GM15510 (cell line): Measurements from ENCODE around the gene NDFIP2.

Experiments
- POLR2A ChIP-seq: IDR thresholded peaks from 3 replicates; pipeline ENCODE4 v1.6.1; 2011; ENCODE audit warnings: borderline replicate concordance; ENCODE audit not compliant: insufficient read length; ENCODE audit errors: extremely low read depth

NDFIP2 gene

DNA sequence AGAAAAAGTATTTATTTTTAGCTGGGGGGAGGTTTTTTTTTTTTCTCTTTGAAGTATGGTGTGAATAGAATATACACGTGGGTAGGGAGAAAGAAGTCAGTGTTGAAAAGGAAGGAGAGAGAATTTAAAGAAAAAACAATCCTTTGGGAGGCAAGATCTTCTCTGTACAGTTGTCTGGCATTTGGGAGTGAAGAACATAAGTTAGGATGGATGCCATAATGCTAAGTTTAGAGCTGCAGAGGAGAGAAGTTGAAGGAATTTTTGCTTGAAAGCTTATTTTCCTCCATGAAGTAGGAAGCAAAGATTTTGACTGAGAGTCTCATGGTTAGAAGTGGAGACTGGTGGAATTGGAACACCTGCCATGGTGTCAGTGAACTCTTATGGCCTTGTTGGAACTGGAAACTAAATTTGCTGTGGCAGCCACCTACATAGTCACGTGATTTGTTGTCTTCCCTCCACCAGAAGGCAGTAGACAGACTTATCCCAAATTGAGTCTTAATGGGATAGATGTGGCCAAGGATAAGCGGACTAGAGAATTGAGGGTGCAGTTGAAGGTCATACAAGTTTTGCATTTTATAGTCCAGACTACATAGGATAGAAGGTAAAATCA, 22.0 kb downstream of the NDFIP2 start:
- no peak for TF ChIP-seq POLR2A

DNA sequence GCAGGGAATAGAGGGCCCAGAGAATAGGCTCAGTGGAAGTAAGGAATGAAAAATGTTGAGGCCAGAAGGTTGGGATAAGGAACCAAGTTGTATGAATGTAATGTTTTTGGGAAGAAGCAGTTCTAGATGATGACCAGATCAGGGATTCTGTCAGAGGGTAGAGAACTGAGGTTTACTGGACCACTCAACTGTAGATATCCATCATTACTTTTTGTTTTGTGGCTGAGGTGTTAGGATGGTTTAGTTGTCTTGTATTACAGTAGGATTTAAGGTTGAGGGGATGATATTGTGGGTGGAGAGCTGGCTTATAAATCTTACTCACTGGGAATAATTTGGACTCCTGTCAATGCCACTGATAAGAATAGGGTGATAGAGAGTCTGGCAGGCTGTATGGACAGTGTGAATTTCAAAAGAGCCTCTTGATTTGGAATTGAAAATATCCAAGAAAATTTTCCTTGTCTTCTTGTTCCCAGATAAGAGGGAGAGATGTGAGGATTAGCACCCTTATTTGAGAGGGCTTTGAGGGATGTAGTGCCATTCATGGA, 22.6 kb downstream of the NDFIP2 start:
- TF ChIP-seq POLR2A = no peak

DNA sequence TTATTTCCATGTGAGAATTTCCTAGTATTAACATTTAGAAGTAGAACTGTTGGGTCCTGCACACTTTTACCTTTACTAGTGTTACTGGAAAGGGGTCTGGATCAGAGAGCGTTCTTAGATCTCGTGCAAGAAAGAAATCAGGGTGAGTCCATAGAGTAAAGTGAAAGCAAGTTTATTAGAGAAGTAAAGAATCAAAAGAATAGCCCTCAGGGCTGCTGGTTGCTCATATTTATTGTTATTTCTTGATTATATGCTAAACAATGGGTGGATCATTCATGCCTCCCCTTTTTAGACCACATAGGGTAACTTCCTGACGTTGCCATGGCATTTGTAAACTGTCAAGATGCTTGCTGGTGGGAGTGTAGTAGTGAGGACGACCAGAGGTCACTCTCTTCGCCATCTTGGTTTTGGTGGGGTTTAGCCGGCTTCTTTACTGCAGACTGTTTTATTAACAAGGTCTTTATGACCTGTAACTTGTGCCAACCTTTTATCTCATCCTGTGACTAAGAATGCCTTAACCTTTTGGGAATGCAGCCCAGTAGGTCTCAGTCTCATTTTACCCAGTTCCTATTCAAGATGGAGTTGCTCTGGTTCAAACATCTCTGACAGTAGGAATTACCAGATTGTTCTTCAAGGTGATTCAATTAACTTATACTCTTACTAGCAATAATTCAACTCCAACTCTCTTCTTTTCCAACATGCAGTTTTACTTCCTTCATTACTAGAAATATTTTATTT, 27.4 kb downstream of the NDFIP2 start:
- TF ChIP-seq POLR2A = no peak

DNA sequence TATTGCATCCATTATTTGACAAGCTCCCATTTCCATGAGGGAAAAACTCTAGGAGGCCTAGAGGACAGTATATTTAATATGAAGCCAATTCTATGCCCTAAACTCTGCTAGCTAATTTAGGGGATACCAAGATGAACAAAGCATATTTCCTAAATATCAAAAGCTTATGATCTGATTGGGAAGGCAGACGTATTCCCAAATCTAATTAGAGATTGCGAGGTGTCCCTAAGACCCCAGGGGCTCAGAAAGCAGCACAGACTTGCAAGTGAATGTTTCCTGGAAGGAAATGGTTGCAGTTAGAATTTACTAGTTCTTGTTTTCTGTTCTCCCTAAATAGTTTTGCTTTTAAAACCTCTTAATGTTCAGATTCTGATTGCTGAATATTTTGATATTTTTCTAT, 30.7 kb downstream of the NDFIP2 start:
- TF ChIP-seq POLR2A = no peak

DNA sequence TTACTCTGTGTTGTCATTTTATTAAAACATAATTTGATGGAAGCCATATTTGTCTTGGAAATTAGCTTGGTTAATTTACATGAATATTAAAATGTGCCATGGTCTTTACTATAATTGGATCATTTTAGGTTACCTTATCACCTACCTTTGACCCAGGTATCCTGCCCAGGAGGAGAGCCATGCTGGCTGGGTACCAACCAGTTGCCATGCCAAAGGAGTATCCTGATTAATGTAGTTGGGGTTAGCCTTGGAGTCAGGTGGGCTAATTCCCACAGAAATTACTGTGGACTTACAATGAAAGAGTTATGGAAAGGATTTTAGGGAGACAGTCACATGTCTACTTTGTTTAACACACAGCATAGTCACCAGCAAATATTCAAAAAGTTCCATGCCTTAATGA, 32.0 kb downstream of the NDFIP2 start:
- TF ChIP-seq POLR2A = no peak

DNA sequence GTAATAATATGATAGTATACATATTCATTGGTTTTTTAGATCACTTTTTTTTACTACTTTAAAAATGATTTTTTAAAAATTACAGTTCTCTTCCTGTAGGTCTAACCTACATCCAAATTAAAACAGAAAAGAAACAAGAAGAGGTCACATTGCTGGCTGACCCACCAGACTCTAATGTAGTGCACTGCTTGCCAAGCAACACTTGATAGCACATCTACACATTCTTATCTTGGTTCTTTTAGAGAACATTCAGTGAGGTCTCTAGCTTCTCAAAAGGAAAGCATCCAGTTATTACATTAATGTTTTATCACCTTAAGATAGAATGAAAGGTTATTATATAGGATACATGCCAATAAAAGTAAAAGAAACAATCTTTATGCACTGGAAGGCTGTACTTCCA, 35.6 kb downstream of the NDFIP2 start:
- no peak for TF ChIP-seq POLR2A

DNA sequence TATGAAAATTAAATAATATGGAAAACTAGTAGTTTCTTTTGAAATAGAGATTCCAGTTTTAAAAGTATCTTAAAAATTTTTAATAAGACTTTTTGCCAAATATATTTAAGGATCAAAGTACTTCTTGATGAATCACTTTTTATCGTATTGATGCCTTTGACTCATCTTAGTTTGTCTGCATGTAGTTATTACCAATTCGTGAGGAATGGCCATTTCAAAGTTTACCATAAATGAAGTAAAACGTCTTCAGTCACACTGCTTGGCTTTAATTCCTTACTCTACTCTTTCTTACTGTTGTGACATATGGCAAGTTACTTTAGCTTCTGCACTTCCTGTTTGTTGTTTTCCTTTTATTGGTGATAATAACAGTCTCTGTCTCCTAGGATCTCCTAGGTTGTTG, 38.3 kb downstream of the NDFIP2 start:
- TF ChIP-seq POLR2A = no peak

DNA sequence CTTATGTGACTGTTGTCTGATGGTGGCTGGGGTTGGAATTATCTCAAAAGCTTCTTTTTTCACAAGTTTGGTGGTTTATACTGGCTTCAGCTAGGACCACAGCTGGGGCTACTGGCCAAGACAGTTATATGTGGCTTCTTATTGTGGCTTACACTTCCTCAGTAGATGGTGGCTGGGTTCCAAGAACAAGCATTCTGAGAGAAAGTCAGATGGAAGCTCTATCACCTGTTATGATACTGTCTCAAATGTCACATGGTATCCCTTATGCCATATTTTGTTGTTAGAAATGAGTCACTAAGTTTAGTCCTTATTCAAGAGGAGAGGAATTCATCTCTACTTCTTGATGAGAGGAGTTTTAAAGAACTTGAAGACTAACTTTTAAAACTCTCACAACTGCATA, 41.6 kb downstream of the NDFIP2 start:
- no peak for TF ChIP-seq POLR2A

DNA sequence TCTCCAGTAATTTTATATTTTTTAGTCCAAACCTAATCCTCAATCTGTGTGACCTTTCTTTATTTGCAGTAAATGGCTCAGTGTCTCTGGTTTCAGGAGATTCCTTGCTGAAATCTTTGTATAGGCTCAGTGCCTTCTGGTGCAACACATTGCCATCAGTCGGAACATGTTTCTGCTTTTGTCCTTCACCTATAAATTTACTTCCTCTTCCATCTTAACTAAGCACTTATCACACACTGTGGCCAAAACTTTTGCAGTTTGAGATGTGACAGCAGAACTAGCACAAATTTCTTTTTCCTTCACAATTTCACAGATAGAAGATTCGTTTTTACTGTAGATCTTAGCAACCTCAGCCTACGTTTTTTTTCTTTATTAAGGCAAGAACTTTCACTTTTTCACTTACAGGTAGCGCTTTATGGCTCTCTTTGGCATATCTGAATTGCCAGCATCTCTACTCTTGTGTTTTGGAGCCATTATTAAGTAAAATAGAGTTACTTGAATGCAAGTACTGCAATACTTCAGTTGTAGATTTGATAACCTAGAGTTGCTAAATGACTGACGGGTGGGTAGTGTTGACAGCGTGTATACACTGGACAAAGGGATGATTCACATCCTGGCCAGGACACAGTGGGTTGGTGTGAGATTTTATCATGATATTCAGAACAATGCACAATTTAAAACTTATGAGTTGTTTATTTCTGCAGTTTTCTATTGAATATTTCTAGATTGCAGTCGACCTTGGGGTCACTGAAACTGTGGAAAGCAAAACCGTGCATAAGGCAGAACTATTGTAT, 44.3 kb downstream of the NDFIP2 start:
- TF ChIP-seq POLR2A = no peak

DNA sequence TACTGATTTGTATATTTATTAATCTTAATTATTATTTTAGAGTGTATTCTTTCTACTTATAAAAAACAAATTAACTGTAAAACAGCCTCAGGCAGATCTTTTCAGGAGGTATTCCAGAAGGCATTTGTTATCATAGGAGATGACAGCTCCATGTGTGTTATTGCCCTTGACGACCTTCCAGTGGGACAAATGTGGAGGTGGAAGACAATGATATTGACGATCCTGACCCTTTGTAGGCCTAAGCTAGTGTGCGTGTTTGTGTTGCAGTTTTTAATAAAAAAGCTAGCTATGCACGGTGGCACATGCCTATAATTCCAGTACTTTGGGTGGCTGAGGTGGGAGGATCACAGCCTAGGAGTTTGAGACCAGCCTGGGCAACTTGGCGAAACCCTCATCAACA, 46.7 kb downstream of the NDFIP2 start:
- TF ChIP-seq POLR2A = no peak

DNA sequence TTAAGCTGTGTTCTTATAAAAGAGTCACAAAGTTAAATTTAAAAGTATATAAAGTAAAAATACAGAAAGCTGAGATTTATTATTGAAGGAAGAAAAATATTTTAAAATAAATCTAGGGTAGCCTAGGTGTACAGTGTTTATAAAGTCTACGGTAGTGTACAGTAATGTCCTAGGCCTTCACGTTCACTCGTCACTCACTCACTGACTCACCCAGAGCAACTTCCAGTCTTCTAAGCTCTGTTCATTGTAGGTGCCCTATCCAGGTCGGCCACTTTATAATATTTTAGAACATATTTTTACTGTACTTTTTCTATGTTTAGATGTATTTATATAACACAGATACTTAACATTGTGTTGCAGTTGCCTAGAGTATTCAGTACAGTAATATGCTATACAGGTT, 47.4 kb downstream of the NDFIP2 start:
- no peak for TF ChIP-seq POLR2A

DNA sequence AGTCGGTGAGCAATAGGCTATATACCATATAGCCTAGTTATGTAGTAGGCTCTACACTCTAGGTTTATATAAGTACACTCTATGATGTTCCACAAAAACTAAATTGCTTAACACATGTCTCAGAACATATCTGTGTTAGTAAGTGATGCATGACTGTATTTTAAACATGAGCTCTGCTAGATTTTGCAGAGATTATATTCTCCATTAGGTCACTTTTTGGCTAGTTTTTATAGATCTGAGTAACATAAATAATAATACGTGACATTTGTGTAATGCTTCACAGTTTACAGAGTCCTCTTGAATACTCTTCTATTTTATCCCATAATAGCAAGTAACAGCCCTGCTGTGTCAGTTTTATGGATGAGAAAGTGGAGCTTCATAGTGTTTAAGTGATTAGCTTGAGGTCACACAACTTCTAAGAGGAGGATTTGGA, 47.8 kb downstream of the NDFIP2 start:
- no peak for TF ChIP-seq POLR2A

DNA sequence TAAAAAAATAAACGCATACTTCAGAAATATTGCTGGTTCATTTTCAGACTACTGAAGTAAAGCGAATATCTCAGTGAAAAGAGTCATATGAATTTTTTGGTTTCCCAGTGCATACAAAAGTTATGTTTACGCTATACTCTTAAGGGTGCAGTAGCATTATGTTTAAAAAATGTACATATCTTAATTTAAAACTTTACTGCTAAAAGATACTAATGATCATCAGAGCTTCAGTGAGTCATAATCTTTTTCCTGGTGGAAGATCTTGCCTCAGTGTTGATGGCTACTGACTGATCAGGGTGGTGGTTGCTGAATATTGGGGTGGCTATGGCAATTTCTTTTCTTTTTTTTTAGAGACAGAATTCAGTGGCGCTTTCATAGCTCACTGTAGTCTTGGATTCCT, 48.9 kb downstream of the NDFIP2 start:
- no peak for TF ChIP-seq POLR2A

DNA sequence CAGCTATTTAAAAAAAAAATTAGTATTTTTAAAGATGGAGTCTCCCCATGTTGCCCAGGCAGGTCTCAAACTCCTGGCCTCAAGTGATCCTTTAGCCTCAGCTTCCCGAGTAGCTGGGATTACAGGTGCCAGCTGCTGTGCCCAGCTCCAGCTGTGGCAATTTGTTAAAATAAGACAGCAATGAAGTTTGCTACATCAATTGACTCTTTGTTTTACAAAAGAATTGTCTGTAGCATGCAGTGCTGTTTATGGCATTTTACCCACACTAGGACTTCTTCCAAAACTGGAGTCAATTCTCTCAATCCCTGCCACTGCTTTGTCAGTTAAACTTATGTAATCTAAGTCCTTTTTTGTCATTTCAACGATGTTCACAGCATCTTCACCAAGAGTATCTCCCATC, 49.3 kb downstream of the NDFIP2 start:
- TF ChIP-seq POLR2A = no peak

DNA sequence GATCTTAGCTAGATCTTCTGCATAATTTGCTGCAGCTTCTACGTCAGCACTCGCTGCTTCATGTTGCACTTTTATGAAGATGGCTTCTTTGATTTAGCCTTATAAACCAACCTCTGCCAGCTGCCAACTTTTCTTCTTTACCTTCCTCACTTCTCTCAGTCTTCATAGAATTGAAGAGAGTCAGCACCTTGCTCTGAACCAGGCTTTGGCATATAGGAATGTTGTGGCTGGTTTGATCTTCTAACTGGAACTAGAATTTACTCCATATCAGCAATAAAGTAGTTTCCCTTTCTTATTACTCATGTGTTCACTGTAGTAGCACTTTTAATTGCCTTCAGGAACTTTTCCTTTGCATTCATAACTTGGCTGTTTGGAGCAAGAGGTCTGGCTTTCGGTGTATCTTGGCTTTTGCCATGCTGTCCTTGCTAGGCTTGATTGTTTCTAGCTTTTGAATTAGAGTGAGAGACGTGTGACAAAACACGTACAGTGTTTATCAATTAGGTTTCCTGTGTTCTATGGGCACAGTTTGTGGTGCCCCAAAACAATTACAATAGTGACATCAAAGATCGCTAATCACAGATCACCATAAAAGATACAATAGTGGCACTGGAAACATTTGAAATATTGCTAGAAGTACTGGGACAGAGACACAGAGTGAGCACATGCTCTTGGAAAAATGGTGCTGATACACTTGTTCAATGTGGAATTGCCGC, 50.7 kb downstream of the NDFIP2 start:
- no peak for TF ChIP-seq POLR2A
